GM12873 (cell line): ENCODE measurements around the gene CNGA1.

ENCODE experiments used
- CTCF ChIP-seq: IDR thresholded peaks from 2 replicates; pipeline ENCODE4 v1.5.1; 2012; ENCODE audit warnings: low read depth, mild to moderate bottlenecking, moderate library complexity, low read length, control low read depth; ENCODE audit not compliant: insufficient read depth; ENCODE audit errors: missing control alignments

The CNGA1 gene

GRCh38 chr4:47930971-47931804, 85.3 kb downstream of the CNGA1 start:
- no peak for TF ChIP-seq CTCF

- no peak for TF ChIP-seq CTCF
Measured at GRCh38 chr4:47929682-47930201, 86.7 kb downstream of the CNGA1 start.

- peak; percentile 87 for TF ChIP-seq CTCF
Measured at GRCh38 chr4:47926667-47927258, 89.7 kb downstream of the CNGA1 start.

- no peak for TF ChIP-seq CTCF
Measured at GRCh38 chr4:47915378-47915777, 101.1 kb downstream of the CNGA1 start.

GRCh38 chr4:47914926-47915237, 101.6 kb downstream of the CNGA1 start:
- no peak for TF ChIP-seq CTCF

DNA sequence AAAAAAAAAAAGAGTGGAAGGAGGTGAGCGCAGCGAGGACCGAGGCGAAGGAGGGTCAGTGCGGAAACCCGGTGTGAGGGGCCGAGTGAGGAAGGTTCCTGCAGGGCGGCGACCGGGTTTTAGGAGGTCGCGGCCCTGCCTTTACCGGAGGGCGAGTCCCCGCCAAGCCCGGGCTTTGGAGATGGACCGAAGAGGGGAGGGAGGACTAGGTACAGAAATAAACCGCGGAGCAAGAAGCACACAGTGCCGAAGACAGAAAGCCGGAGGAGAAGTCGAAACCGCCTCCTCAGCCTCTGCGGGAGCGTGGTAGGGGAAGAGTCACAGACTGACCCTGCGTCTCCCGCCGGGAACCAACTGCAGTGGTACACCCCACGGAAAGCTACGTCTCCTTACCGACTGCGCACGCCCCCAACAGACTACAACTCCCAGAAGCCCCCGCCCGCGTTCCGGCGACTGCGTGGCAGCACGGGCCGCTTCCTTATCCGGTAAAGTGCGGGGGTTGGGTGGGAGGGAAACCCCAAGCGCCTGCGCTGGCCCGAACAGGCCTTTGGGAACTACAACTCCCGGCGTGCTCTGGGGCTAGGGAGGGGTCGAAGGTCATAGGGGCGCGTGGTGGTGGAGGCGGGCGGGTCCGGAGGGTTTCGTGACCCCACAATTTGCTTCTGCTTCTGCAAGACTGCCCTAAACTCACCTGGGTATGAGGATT, 102.1 kb downstream of the CNGA1 start, which contains the start of gene NFXL1:
Gene NFXL1 (minus strand): TSS at position 364 of the 706 bp plus-strand sequence. CDS start 380 bp downstream, outside the sequence.
- no peak for TF ChIP-seq CTCF

- no peak for TF ChIP-seq CTCF
Measured at GRCh38 chr4:47913861-47914219, 102.6 kb downstream of the CNGA1 start.
